HepG2 (cell line): ENCODE data around the gene NME7. TPM values are rescaled to one million over a fixed set of nuclear protein-coding genes. Genes with fewer than 3 reads are reported as not detected.

Experiments
- ATAC-seq: fragments of 200-7000 bp; cut with Tn5 transposase; 3 replicates; pipeline ENCODE4 v1.9.1; 2020; ENCODE audit warnings: mild to moderate bottlenecking, moderate library complexity
- BruUV-seq: library from RNA; stranded (reverse); fragments of 400-500 nt; replicated peaks from 2 replicates; lab custom pipeline; 2021; lab: Mats Ljungman, UMichigan
- CTCF ChIA-PET: fragments of 300-600 bp; formaldehyde crosslinking; extraction: SDS; loops from one replicate; lab custom pipeline; 2021; ENCODE audit warnings: low total read pairs, inconsistent platforms, low intra/inter-chr PET ratio; lab: Yijun Ruan, JAX
- POLR2A ChIA-PET: fragments of 350-600 bp; sonication (Branson Sonifier 250); formaldehyde crosslinking; loops from one replicate; lab custom pipeline; 2020; ENCODE audit warnings: antibody characterized with exemption, inconsistent platforms; lab: Yijun Ruan, JAX
- DNase-seq: peaks from one replicate; pipeline ENCODE4 v3.0.0-alpha.2; 2015; ENCODE audit warnings: low spot score
- FAIRE-seq: peaks from 3 replicates; lab custom pipeline; 2011; peaks lifted over from hg19 to GRCh38; lab: Jason Lieb, UNC
- H2AFZ ChIP-seq: one replicate; pipeline ENCODE4 v1.6.1; 2011; ENCODE audit warnings: low read length, inconsistent platforms
- H3K27ac ChIP-seq: fragments of 300-600 bp; 3 replicates; pipeline ENCODE4 v1.8.0; 2011; ENCODE audit warnings: mixed run types, mild to moderate bottlenecking, mixed read lengths, low read length, inconsistent platforms; ENCODE audit not compliant: insufficient read depth; ENCODE audit errors: extremely low read length
- H3K27me3 ChIP-seq, 2 experiments: fragments of 200-600 bp in 1 of 2; 2 replicates in 1 of 2; 3 replicates in 1 of 2; pipeline versions ENCODE4 v1.6.0 to v1.8.0; 2011; ENCODE audit warnings: low read length in 2 of 2, mild to moderate bottlenecking in 2 of 2, moderate library complexity in 2 of 2, inconsistent platforms in 1 of 2; ENCODE audit not compliant: insufficient read depth in 2 of 2, control insufficient read depth in 1 of 2
- H3K36me3 ChIP-seq, 2 experiments: fragments of 200-600 bp in 1 of 2; replicated peaks in 1 of 2; 2 replicates in 1 of 2; 3 replicates in 1 of 2; pipeline versions ENCODE4 v1.5.1 to v1.8.0; 2011; ENCODE audit warnings: low read length in 2 of 2, inconsistent platforms in 1 of 2; ENCODE audit not compliant: insufficient read depth in 2 of 2, control insufficient read depth in 1 of 2
- H3K4me1 ChIP-seq: 2 replicates; pipeline ENCODE4 v1.5.1; 2012; ENCODE audit warnings: low read length, inconsistent platforms; ENCODE audit not compliant: insufficient read depth
- H3K4me2 ChIP-seq: 2 replicates; pipeline ENCODE4 v1.6.0; 2011; ENCODE audit warnings: low read depth, low read length, inconsistent platforms
- H3K4me3 ChIP-seq, 3 experiments: fragments of 200-600 bp in 1 of 3; sonication (generic), shearing (Covaris generic) in 1 of 3; replicated peaks in 1 of 3; 2 replicates each; pipeline ENCODE4 v1.5.1; 2011 to 2016; ENCODE audit warnings: low read length in 3 of 3, inconsistent platforms in 2 of 3, low read depth in 2 of 3, mild to moderate bottlenecking in 2 of 3, control low read depth in 1 of 3, mixed read lengths in 1 of 3; ENCODE audit not compliant: insufficient read depth in 1 of 3
- H3K79me2 ChIP-seq: one replicate; pipeline ENCODE4 v1.6.1; 2011; ENCODE audit warnings: low read length, inconsistent platforms; ENCODE audit not compliant: insufficient read depth
- H3K9ac ChIP-seq: 2 replicates; pipeline ENCODE4 v1.6.0; 2011; ENCODE audit warnings: mild to moderate bottlenecking, low read depth, low read length, inconsistent platforms; ENCODE audit not compliant: insufficient read depth
- H3K9me3 ChIP-seq: 2 replicates; pipeline ENCODE4 v1.5.1; 2012; ENCODE audit warnings: mild to moderate bottlenecking, low read length
- H4K20me1 ChIP-seq: 2 replicates; pipeline ENCODE4 v1.6.0; 2011; ENCODE audit warnings: inconsistent platforms, mild to moderate bottlenecking, low read length, moderate library complexity; ENCODE audit not compliant: insufficient read depth
- CBX5 ChIP-seq: sonication (generic); formaldehyde crosslinking; IDR thresholded peaks from 2 replicates; pipeline ENCODE4 v1.4.0; 2020; ENCODE audit warnings: missing genetic modification reagents, borderline replicate concordance
- DPF2 ChIP-seq: sonication (generic); formaldehyde crosslinking; IDR thresholded peaks from 2 replicates; pipeline ENCODE4 v1.4.0; 2020; ENCODE audit warnings: mild to moderate bottlenecking, low read depth, missing genetic modification reagents, borderline replicate concordance
- FOXC1 ChIP-seq: sonication (generic); formaldehyde crosslinking; IDR thresholded peaks from 2 replicates; pipeline ENCODE4 v1.8.0; 2022; ENCODE audit warnings: mild to moderate bottlenecking, missing genetic modification reagents, borderline replicate concordance
- KLF16 ChIP-seq, 2 experiments: sonication (generic) in 1 of 2; formaldehyde crosslinking in 1 of 2; IDR thresholded peaks; 2 replicates each; pipeline versions ENCODE4 v1.6.1 to v1.8.0; 2016 to 2023; ENCODE audit warnings: missing genetic modification reagents in 2 of 2, missing compliant biosample characterization in 1 of 2
- MED1 ChIP-seq: sonication (generic); formaldehyde crosslinking; IDR thresholded peaks from 2 replicates; pipeline ENCODE4 v1.4.0; 2020; ENCODE audit warnings: missing genetic modification reagents
- NCOR1 ChIP-seq: fragments of 200-600 bp; sonication (generic); IDR thresholded peaks from 2 replicates; pipeline ENCODE4 v1.7.0; 2017; ENCODE audit warnings: antibody characterized with exemption, low read length, borderline replicate concordance
- SMAD1 ChIP-seq: sonication (generic); formaldehyde crosslinking; IDR thresholded peaks from 2 replicates; pipeline ENCODE4 v1.4.0; 2020; ENCODE audit warnings: missing genetic modification reagents, low read depth, mild to moderate bottlenecking, borderline replicate concordance
- SMYD3 ChIP-seq: sonication (generic); formaldehyde crosslinking; IDR thresholded peaks from 2 replicates; pipeline ENCODE4 v1.8.1; 2023; ENCODE audit warnings: mild to moderate bottlenecking, missing genetic modification reagents
- ZNF234 ChIP-seq: sonication (generic); formaldehyde crosslinking; conservative IDR thresholded peaks from 2 replicates; pipeline ENCODE4 v1.5.1; 2020; ENCODE audit warnings: mild to moderate bottlenecking, missing genetic modification reagents
- ZNF646 ChIP-seq: sonication (generic); formaldehyde crosslinking; IDR thresholded peaks from 2 replicates; pipeline ENCODE4 v1.9.0; 2021; ENCODE audit warnings: mild to moderate bottlenecking, missing genetic modification reagents
- WGBS: methylation state at CpG from one replicate; pipeline ENCODE4 v1.1.6; 2017; ENCODE audit warnings: low lambda C conversion rate; 5-methylcytosine and 5-hydroxymethylcytosine counted together
- in situ Hi-C: cut with HindIII; loops from 2 replicates; pipeline ENCODE4 v1.10.0; 2017; ENCODE audit warnings: low pct_unique_long_range_greater_than_20kb; ENCODE audit not compliant: extremely low pct_ligation_motif_present
- intact Hi-C: fragments of 100-400 bp; cut with micrococcal nuclease; formaldehyde crosslinking; loops from one replicate; pipeline ENCODE4 v1.10.0; 2022; ENCODE audit not compliant: unreplicated experiment
- polyA plus RNA-seq, 8 experiments: library from polyadenylated mRNA; depleted of rRNA in 3 of 8; stranded (reverse) in 7 of 8; unstranded in 1 of 8; fragments of >200 nt; fragmentation: Illumina TruSeq in 4 of 8; extraction: Trizol in 4 of 8; gene quantifications; 2 replicates each; pipeline versions ENCODE4 v1.2.1 to v1.2.3, GENCODE V29; 2011 to 2016; ENCODE audit warnings: low read depth in 4 of 8, missing spikeins in 1 of 8, mixed read lengths in 1 of 8; ENCODE audit not compliant: insufficient read depth in 1 of 8
- total RNA-seq, 5 experiments: library from RNA; depleted of rRNA; stranded (reverse); fragments of >200 nt; fragmentation: Illumina TruSeq; extraction: Trizol; gene quantifications; 2 replicates each; pipeline ENCODE4 v1.2.3, GENCODE V29; 2016; ENCODE audit warnings: low read depth in 1 of 5

NME7 gene
- total and polyA plus RNA-seq, 2 of the 13 experiments (the other 11 are each of a cell fraction or from before 2014, with no cell fraction given) = 9.4 to 22.5 TPM

- no peak for TF ChIP-seq KLF16 (CRISPR knock-in tag; IDR thresholded peaks at IDR 0.05)
- no peak for TF ChIP-seq ZNF234 (CRISPR knock-in tag)
- no peak for TF ChIP-seq NCOR1
- no peak for TF ChIP-seq FOXC1
- TF ChIP-seq MED1 (CRISPR knock-in tag) = no peak
- no peak for TF ChIP-seq CBX5
- no peak for TF ChIP-seq ZNF646 (CRISPR knock-in tag)
- no peak for TF ChIP-seq SMYD3 (CRISPR knock-in tag)
- no peak for TF ChIP-seq SMAD1 (CRISPR knock-in tag)
- TF ChIP-seq DPF2 (CRISPR knock-in tag) = no peak
- 0 out of 2 replicates have a peak, but pooled peaks cover 4% of the 10 kb centered on the region for H3K9me3 ChIP-seq
- no TSS peak for BruUV-seq
- H3K4me1 ChIP-seq = peaks cover 25% of the 10 kb centered on the region
- DNase-seq (no peak), FAIRE-seq (no peak), ATAC-seq (no peak)
- no peak overlapping the region for H2AFZ ChIP-seq
- H3K4me2 ChIP-seq = no peak overlapping the region
- H3K27ac ChIP-seq = no peak overlapping the region
- no peaks in the 10 kb centered on the region; a peak in 2 of 5 replicates for H3K27me3 ChIP-seq
- no peaks in the 10 kb centered on the region for H4K20me1 ChIP-seq
- no peak overlapping the region for H3K9ac ChIP-seq
- 98% methylated on average over 2 of the region's 2 CpGs for WGBS
- in situ Hi-C loops = no loop called here
- peaks cover 14% of the 10 kb centered on the region for H3K79me2 ChIP-seq
- ChIA-PET CTCF (no interaction called here), POLR2A (no interaction called here)
- no peak overlapping the region for H3K4me3 ChIP-seq
- peaks cover 0 to 2% of the 10 kb centered on the region in 2 experiments; a peak in 1 of 5 replicates for H3K36me3 ChIP-seq
- intact Hi-C loops = no loop called here
Observed at GRCh38 chr1:169364948-169365347, 2.6 kb downstream of the NME7 start.
